Dendritic cell treated with granulocyte-macrophage colony-stimulating factor and Interleukin-4, amounts not matched to agents 40 ng/mL and 50 ng/mL, for 4 days (primary cell): ENCODE results near the gene GABARAP.

Experiments
- H3K27ac Mint-ChIP-seq: one replicate; pipeline ENCODE4 v1.8.0; 2022; ENCODE audit warnings: mild to moderate bottlenecking, mixed read lengths
- H3K27me3 Mint-ChIP-seq: one replicate; pipeline ENCODE4 v1.8.0; 2022; ENCODE audit warnings: mild to moderate bottlenecking, mixed read lengths
- H3K36me3 Mint-ChIP-seq: one replicate; pipeline ENCODE4 v1.8.0; 2022; ENCODE audit warnings: low read depth, mixed read lengths
- H3K4me1 Mint-ChIP-seq: one replicate; pipeline ENCODE4 v1.8.0; 2022; ENCODE audit warnings: low read depth, mixed read lengths
- H3K4me3 Mint-ChIP-seq: one replicate; pipeline ENCODE4 v1.8.0; 2022; ENCODE audit warnings: mild to moderate bottlenecking, moderate library complexity, mixed read lengths
- H3K9me3 Mint-ChIP-seq: one replicate; pipeline ENCODE4 v1.8.0; 2022; ENCODE audit warnings: mixed read lengths
- intact Hi-C: fragments of 100-400 bp; cut with micrococcal nuclease; formaldehyde crosslinking; loops from one replicate; pipeline ENCODE4 v1.15.0; 2022

GABARAP gene

DNA sequence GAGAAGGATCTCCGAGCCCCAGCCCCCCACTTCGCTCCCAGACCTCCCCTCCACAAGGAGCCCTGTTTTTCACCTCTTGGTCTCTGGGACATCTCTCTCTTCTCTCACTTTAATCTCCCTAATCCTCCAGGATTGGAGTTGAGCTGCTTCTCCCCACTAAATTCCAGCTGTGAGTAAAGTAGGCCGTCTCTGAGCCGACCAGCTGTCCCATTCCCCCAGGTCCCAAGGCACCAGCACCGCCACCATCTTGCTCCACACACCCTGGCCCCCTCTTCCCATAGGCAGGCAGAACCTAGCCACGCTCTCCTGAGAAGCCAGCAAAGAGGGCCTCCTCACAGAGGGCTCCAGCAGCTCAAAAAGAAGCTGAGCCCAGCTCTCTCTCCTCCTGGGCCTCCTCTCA, 23.5 kb downstream of the GABARAP start:
- H3K27ac Mint-ChIP-seq = peak overlapping the region; percentile 91
- H3K27me3 Mint-ChIP-seq = no peaks in the 10 kb centered on the region
- peak overlapping the region; percentile 30 for H3K4me3 Mint-ChIP-seq
- H3K4me1 Mint-ChIP-seq = peaks cover 80% of the 10 kb centered on the region
- intact Hi-C loops = loop anchor here (2.0 to 5.0 kb wide), 2 partner anchors 16 to 34 kb away; partner anchors contain the start of genes CTDNEP1, DVL2 and ELP5
- peaks cover 32% of the 10 kb centered on the region for H3K36me3 Mint-ChIP-seq
- H3K9me3 Mint-ChIP-seq = no peaks in the 10 kb centered on the region

GRCh38 chr17:7218166-7218565, 24.1 kb downstream of the GABARAP start:
- Mint-ChIP-seq H3K36me3 (peaks cover 31% of the 10 kb centered on the region), H3K27me3 (no peaks in the 10 kb centered on the region), H3K27ac (peak overlapping the region; percentile 91), H3K9me3 (no peaks in the 10 kb centered on the region), H3K4me3 (peak overlapping the region; percentile 27), H3K4me1 (peaks cover 86% of the 10 kb centered on the region)
- intact Hi-C loops = loop anchor here (2.0 to 5.0 kb wide), 2 partner anchors 17 to 34 kb away; partner anchors contain the start of genes CTDNEP1, DVL2 and ELP5

GRCh38 chr17:7217113-7217987, 24.9 kb downstream of the GABARAP start:
- H3K27ac Mint-ChIP-seq = peak overlapping the region; percentile 91
- intact Hi-C loops = loop anchor here (5.0 kb wide), 1 partner anchor 35 kb away; the partner anchor contains the start of genes CTDNEP1 and ELP5
- H3K27me3 Mint-ChIP-seq = no peaks in the 10 kb centered on the region
- H3K36me3 Mint-ChIP-seq = peaks cover 24% of the 10 kb centered on the region
- peak overlapping the region; percentile 82 for H3K4me3 Mint-ChIP-seq
- peaks cover 87% of the 10 kb centered on the region for H3K4me1 Mint-ChIP-seq
- H3K9me3 Mint-ChIP-seq = no peaks in the 10 kb centered on the region

DNA sequence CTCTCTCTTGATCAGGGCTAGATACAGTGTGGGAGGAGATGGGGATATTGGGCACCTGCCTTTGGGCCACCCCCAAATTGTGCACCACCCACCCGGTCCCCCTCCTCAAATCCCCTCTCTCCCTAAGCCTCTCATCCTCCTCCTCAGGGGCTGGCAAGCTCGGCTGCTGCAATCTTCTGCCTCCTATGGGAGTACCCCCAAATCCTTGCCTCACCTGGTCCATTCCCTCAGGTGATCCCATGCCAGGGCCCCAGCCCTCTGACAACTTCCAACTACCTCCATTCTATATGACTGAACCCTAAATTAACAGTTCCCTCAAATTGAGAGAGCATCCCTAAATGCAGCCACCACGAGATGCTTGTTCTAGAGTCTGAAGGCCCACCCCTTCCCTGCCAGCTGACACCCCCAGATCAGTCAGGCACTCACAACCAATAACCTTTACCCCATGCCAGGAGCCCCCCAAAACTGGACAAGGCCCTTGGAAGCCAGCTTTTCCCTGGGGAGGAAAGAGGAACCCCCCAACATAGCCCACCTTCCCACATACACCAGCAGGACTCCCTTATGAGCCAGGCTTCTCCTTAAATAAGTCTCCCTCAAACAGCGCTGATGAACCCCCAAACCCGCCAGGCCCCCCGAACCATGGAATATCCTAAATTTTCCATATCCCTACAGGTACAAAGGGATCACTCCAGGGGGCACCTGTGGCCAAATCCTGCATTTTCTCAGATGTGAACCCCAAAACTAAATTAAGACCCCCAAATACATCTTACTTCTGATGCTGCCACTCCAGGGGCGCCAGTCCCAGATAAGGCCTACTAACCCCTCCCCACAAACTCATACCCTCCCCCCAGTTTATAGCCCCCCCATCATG, 25.8 kb downstream of the GABARAP start:
- Mint-ChIP-seq H3K4me1 (peaks cover 84% of the 10 kb centered on the region), H3K27me3 (no peaks in the 10 kb centered on the region), H3K36me3 (peaks cover 15% of the 10 kb centered on the region), H3K9me3 (no peaks in the 10 kb centered on the region), H3K4me3 (peak overlapping the region; percentile 65), H3K27ac (peak overlapping the region; percentile 47)
- intact Hi-C loops = loop anchor here (5.0 kb wide), 1 partner anchor 36 kb away; the partner anchor contains the start of genes CTDNEP1 and ELP5

DNA sequence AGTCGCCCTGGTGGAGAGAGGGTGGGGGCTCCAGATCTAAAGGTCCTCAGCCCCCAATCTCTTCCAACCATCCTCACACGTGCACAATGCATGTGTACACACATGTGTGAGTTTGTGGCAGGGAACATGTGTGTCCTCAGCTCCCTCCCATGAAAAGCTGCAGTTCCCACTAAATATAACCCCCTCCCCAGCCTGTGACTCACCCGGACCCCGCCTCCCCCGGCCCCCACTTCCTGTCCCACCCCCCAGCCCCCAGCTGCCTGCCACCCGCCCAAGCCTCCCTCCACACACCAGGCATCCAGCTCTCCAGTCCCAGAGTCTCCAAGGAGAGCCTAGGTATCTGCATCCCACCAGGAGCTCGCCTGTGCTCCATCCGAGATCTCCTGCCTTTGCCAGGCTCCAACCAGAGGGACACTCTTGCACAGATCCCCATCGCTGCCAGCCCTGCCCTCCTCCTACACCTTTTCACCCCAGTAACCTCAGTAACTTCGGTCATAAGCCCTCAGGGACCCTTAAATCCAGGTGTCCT, 26.5 kb downstream of the GABARAP start:
- intact Hi-C loops = loop anchor here (1.0 to 5.0 kb wide), 2 partner anchors 10 to 37 kb away; partner anchors contain the start of genes CTDNEP1 and ELP5

DNA sequence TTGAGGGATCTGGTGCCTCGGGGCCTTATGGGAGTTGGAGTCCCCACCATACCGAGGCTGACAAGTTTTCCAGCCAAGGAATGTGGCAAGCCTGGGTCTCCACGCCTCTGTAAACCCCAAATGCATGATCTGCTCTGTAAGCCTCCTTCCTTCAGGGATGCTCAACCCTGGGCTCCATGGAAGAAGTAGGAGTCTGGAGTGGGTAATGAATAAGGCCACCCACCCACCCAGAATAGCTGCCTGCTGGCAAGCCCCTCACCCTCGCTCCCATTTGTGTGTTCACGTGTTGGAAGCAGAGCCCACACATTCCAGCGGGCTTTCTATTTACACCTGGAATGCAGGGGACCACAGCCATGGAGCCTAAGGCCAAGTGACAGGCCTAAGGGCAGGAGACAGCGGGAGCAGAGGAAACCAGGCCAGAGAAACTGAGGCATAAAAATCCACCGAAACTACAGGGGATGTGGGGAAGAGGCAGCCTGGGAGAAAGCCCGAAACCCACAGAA, 27.1 kb downstream of the GABARAP start:
- Mint-ChIP-seq H3K36me3 (peaks cover 16% of the 10 kb centered on the region), H3K27me3 (no peaks in the 10 kb centered on the region), H3K4me1 (peaks cover 73% of the 10 kb centered on the region), H3K27ac (peak overlapping the region; percentile 87), H3K4me3 (peak overlapping the region; percentile 94), H3K9me3 (no peaks in the 10 kb centered on the region)
- intact Hi-C loops = loop anchor here (1.0 to 5.0 kb wide), 2 partner anchors 10 to 37 kb away; partner anchors contain the start of genes CTDNEP1 and ELP5

More for the DNA sequence above, 26.5 kb downstream of the GABARAP start:
- H3K27ac Mint-ChIP-seq = peak overlapping the region; percentile 47
- peak overlapping the region; percentile 94 for H3K4me3 Mint-ChIP-seq
- peaks cover 76% of the 10 kb centered on the region for H3K4me1 Mint-ChIP-seq
- no peaks in the 10 kb centered on the region for H3K27me3 Mint-ChIP-seq
- H3K36me3 Mint-ChIP-seq = peaks cover 12% of the 10 kb centered on the region
- no peaks in the 10 kb centered on the region for H3K9me3 Mint-ChIP-seq

GRCh38 chr17:7214300-7215135, 27.7 kb downstream of the GABARAP start:
- Mint-ChIP-seq H3K36me3 (peaks cover 13% of the 10 kb centered on the region), H3K27me3 (no peaks in the 10 kb centered on the region), H3K4me3 (peak overlapping the region; percentile 94), H3K9me3 (no peaks in the 10 kb centered on the region), H3K4me1 (peaks cover 71% of the 10 kb centered on the region), H3K27ac (peak overlapping the region; percentile 87)
- intact Hi-C loops = loop anchor here (1.0 to 5.0 kb wide), 2 partner anchors 9 to 38 kb away; partner anchors contain the start of genes CTDNEP1 and ELP5

- Mint-ChIP-seq H3K27me3 (no peaks in the 10 kb centered on the region), H3K36me3 (peaks cover 12% of the 10 kb centered on the region), H3K4me1 (peaks cover 65% of the 10 kb centered on the region), H3K9me3 (no peaks in the 10 kb centered on the region), H3K4me3 (peak overlapping the region; percentile 94), H3K27ac (peak overlapping the region; percentile 87)
- intact Hi-C loops = no loop called here
These were observed 28.4 kb downstream of the GABARAP start for GRCh38 chr17:7213895-7214299.

- intact Hi-C loops = no loop called here
- H3K27ac Mint-ChIP-seq = no peak overlapping the region
- H3K9me3 Mint-ChIP-seq = no peaks in the 10 kb centered on the region
- H3K4me1 Mint-ChIP-seq = peaks cover 60% of the 10 kb centered on the region
- H3K4me3 Mint-ChIP-seq = no peak overlapping the region
- H3K36me3 Mint-ChIP-seq = peaks cover 29% of the 10 kb centered on the region
- no peaks in the 10 kb centered on the region for H3K27me3 Mint-ChIP-seq
These were observed 30.6 kb downstream of the GABARAP start for GRCh38 chr17:7211491-7212273.

DNA sequence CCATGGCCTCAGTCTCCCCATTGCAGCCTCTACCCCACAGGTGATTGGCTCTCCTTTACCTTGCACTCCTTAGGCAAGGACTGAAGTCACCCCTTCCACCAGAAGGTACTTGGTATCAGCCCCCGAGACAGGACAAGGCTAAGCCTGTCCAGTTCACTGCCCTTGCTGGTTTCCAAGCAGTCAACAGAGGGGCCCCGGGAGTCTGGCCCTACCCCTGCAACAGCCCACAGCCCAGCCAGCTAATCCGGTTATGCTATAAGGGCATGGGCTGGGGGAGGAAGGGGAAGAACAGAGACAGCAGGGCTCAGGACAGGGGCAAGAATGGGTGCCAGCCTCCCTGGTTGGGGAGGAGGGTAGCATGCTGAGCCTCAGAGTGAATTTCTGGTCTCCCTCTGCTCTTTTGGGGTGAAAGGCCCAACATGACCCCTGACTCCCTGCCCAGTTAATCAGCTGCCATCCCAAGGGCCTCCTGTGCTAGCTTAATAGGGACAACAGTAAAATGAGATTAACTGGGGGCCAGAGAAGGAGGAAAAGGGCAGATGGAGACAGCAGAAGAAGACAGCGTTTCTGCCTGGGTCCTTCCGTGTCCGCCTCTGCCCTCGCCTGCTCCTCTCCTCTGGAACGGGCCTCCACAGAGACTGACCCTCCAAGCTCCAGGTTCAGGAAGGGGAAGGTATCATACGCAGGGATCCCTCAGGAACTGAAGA, 33.3 kb downstream of the GABARAP start:
- intact Hi-C loops = no loop called here
- no peaks in the 10 kb centered on the region for H3K27me3 Mint-ChIP-seq
- H3K9me3 Mint-ChIP-seq = no peaks in the 10 kb centered on the region
- peaks cover 33% of the 10 kb centered on the region for H3K36me3 Mint-ChIP-seq
- peaks cover 60% of the 10 kb centered on the region for H3K4me1 Mint-ChIP-seq
- H3K4me3 Mint-ChIP-seq = no peak overlapping the region
- peak overlapping the region; percentile 2 for H3K27ac Mint-ChIP-seq

- intact Hi-C loops = no loop called here
- Mint-ChIP-seq H3K9me3 (no peaks in the 10 kb centered on the region), H3K27ac (peak overlapping the region; percentile 2), H3K36me3 (peaks cover 36% of the 10 kb centered on the region), H3K27me3 (no peaks in the 10 kb centered on the region), H3K4me3 (no peak overlapping the region), H3K4me1 (peaks cover 52% of the 10 kb centered on the region)
These were observed 34.1 kb downstream of the GABARAP start for GRCh38 chr17:7208027-7208571.
